Neural progenitor cell (in vitro differentiated cells): Measurements from ENCODE around the gene RGS14. TPM values are rescaled to one million over a fixed set of nuclear protein-coding genes. Genes with fewer than 3 reads are reported as not detected.

Source experiments
- DNase-seq: peaks from one replicate; pipeline ENCODE4 v3.0.0-alpha.2; 2016; ENCODE audit warnings: low spot score
- H2AFZ ChIP-seq: fragments of 200-600 bp; sonication (generic); replicated peaks from 2 replicates; pipeline ENCODE4 v1.6.1; 2016; ENCODE audit warnings: antibody characterized with exemption
- H3F3A ChIP-seq: fragments of 200-600 bp; sonication (generic); 2 replicates; pipeline ENCODE4 v1.6.1; 2016; ENCODE audit warnings: antibody characterized with exemption, low read depth
- H3K27ac ChIP-seq: fragments of 200-600 bp; sonication (generic); 2 replicates; pipeline ENCODE4 v1.5.1; 2016; ENCODE audit warnings: mild to moderate bottlenecking
- H3K27me3 ChIP-seq: fragments of 200-600 bp; sonication (generic); 2 replicates; pipeline ENCODE4 v1.6.1; 2016; ENCODE audit warnings: mild to moderate bottlenecking, moderate library complexity
- H3K36me3 ChIP-seq: fragments of 200-600 bp; sonication (generic); 2 replicates; pipeline ENCODE4 v1.5.1; 2016
- H3K4me1 ChIP-seq: fragments of 200-600 bp; sonication (generic); 2 replicates; pipeline ENCODE4 v1.6.1; 2016; ENCODE audit warnings: mixed run types
- H3K4me2 ChIP-seq: fragments of 200-600 bp; sonication (generic); 2 replicates; pipeline ENCODE4 v1.6.1; 2016
- H3K4me3 ChIP-seq: fragments of 200-600 bp; sonication (generic); 2 replicates; pipeline ENCODE4 v1.5.1; 2016
- H3K79me2 ChIP-seq: fragments of 200-600 bp; sonication (generic); 2 replicates; pipeline ENCODE4 v1.6.1; 2016; ENCODE audit warnings: low read depth
- H3K9ac ChIP-seq: fragments of 200-600 bp; sonication (generic); 2 replicates; pipeline ENCODE4 v1.6.1; 2016
- H3K9me3 ChIP-seq: fragments of 200-600 bp; sonication (generic); 2 replicates; pipeline ENCODE4 v1.5.1; 2016; ENCODE audit warnings: low read depth
- H4K20me1 ChIP-seq: fragments of 200-600 bp; sonication (generic); 2 replicates; pipeline ENCODE4 v1.6.1; 2016; ENCODE audit warnings: low read depth
- H3K27ac Mint-ChIP-seq: 3 replicates; pipeline ENCODE4 v1.8.0; 2021; ENCODE audit warnings: mixed read lengths
- H3K27me3 Mint-ChIP-seq: 2 replicates; pipeline ENCODE4 v1.8.0; 2022; ENCODE audit warnings: low read depth, mild to moderate bottlenecking, inconsistent platforms, moderate library complexity, mixed read lengths; ENCODE audit not compliant: insufficient read depth
- H3K36me3 Mint-ChIP-seq: 3 replicates; pipeline ENCODE4 v1.8.0; 2021; ENCODE audit warnings: mixed read lengths
- H3K4me1 Mint-ChIP-seq: 3 replicates; pipeline ENCODE4 v1.8.0; 2021; ENCODE audit warnings: mixed read lengths
- H3K4me3 Mint-ChIP-seq: 3 replicates; pipeline ENCODE4 v1.8.0; 2021; ENCODE audit warnings: mild to moderate bottlenecking, moderate library complexity, mixed read lengths
- H3K9me3 Mint-ChIP-seq: 3 replicates; pipeline ENCODE4 v1.8.0; 2020; ENCODE audit warnings: mixed read lengths
- EZH2 ChIP-seq: fragments of 200-600 bp; sonication (generic); IDR thresholded peaks from 2 replicates; pipeline ENCODE4 v1.6.1; 2017; ENCODE audit warnings: antibody characterized with exemption, mild to moderate bottlenecking, moderate library complexity
- EZH2phosphoT487 ChIP-seq: fragments of 200-600 bp; sonication (generic); IDR thresholded peaks from 2 replicates; pipeline ENCODE4 v1.6.1; 2017; ENCODE audit warnings: antibody characterized with exemption
- total RNA-seq: library from RNA; depleted of rRNA; stranded (reverse); fragments of >200 nt; gene quantifications from 2 replicates; pipeline ENCODE4 v1.2.3, GENCODE V29; 2015; ENCODE audit warnings: low replicate concordance
- TF ChIP-seq, protein P1 (sequence below): fragments of 200-600 bp; sonication (generic); IDR thresholded peaks from 2 replicates; pipeline ENCODE4 v1.5.1; 2017; ENCODE audit warnings: antibody characterized with exemption, mild to moderate bottlenecking

RGS14 gene
- total RNA-seq, 1 donor from 2014 or later, result 3.2 TPM

DNA sequence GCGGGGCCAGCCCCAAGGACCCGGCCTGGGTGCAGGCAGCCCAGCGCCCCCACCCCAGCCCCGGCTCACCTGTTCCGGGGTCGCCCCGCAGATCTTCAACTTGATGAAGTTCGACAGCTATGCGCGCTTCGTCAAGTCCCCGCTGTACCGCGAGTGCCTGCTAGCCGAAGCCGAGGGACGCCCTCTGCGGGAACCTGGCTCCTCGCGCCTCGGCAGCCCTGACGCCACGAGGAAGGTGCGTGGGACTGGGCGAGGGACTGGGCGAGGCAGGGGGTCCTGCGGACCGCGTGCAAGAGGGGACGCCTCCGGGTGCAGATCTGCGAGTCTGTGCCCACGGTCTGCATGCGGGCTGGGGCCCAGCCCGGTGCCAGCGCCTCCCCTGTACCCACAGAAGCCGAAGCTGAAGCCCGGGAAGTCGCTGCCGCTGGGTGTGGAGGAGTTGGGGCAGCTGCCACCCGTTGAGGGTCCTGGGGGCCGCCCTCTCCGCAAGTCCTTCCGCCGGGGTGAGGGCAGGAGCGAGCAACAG lies 9.7 kb downstream of the RGS14 start:
- Histone ChIP-seq H2AFZ (peak overlapping the region; percentile 29), H3K27me3 (peaks cover 37% of the 10 kb centered on the region), H3K4me3 (peak overlapping the region; percentile 50), H3K4me1 (peaks cover 24% of the 10 kb centered on the region), H3K9me3 (no peaks in the 10 kb centered on the region), H3K4me2 (peak overlapping the region; percentile 79), H3K27ac (no peak overlapping the region), H3F3A (peaks cover 51% of the 10 kb centered on the region), H3K36me3 (no peaks in the 10 kb centered on the region), H3K79me2 (no peaks in the 10 kb centered on the region), H4K20me1 (no peaks in the 10 kb centered on the region), H3K9ac (no peak overlapping the region)
- Mint-ChIP-seq H3K36me3 (no peaks in the 10 kb centered on the region), H3K9me3 (no peaks in the 10 kb centered on the region), H3K4me3 (peak overlapping the region; percentile 89), H3K4me1 (peaks cover 49% of the 10 kb centered on the region), H3K27ac (no peak overlapping the region), H3K27me3 (peaks cover 20% of the 10 kb centered on the region)
- no peak for DNase-seq
- TF ChIP-seq, protein P1, sequence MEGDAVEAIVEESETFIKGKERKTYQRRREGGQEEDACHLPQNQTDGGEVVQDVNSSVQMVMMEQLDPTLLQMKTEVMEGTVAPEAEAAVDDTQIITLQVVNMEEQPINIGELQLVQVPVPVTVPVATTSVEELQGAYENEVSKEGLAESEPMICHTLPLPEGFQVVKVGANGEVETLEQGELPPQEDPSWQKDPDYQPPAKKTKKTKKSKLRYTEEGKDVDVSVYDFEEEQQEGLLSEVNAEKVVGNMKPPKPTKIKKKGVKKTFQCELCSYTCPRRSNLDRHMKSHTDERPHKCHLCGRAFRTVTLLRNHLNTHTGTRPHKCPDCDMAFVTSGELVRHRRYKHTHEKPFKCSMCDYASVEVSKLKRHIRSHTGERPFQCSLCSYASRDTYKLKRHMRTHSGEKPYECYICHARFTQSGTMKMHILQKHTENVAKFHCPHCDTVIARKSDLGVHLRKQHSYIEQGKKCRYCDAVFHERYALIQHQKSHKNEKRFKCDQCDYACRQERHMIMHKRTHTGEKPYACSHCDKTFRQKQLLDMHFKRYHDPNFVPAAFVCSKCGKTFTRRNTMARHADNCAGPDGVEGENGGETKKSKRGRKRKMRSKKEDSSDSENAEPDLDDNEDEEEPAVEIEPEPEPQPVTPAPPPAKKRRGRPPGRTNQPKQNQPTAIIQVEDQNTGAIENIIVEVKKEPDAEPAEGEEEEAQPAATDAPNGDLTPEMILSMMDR, result no peak
- TF ChIP-seq EZH2phosphoT487 (no peak), EZH2 (no peak)

DNA sequence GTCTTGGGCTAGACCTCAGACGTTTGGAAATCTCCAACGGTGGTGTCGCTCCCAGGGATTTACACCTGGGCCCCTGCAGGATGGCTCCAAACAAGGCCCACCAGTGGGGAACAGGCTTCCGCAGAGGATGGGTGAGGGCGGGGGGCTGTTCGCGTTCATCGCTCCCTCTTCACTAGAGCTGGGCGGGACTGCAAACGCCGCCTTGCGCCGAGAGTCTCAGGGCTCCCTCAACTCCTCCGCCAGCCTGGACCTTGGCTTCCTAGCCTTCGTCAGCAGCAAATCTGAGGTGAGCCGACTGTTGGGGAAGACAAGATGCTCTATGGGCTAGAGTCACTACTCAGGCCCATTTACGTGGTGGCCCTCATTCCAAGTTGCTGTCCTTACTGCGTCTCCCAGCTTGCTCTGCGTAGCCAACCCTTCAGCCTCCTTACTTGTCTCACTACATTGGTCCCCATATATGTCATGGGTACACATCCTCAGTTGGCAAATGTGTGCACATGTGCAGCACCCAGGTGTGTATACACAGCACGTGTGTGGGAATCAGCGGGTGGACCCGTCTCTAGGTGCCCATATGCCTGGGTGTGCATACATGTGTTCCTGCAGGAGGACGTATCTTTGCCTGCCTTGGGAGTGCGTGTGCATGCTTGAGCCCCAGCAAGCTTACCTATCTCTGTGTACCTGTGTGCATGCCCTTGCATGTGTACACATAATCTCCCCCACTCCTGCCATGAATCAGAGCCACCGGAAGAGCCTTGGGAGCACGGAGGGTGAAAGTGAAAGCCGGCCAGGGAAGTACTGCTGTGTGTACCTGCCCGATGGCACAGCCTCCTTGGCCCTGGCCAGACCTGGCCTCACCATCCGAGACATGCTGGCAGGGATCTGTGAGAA lies 10.5 kb downstream of the RGS14 start:
- no peak overlapping the region for H2AFZ ChIP-seq
- H3K9me3 ChIP-seq, result no peaks in the 10 kb centered on the region
- Mint-ChIP-seq H3K36me3 (peaks cover 2% of the 10 kb centered on the region), H3K27ac (no peak overlapping the region), H3K4me3 (peak overlapping the region; percentile 79), H3K4me1 (peaks cover 45% of the 10 kb centered on the region), H3K9me3 (no peaks in the 10 kb centered on the region), H3K27me3 (peaks cover 20% of the 10 kb centered on the region)
- H3K4me3 ChIP-seq, result no peak overlapping the region
- H3K4me2 ChIP-seq, result peak overlapping the region; percentile 79
- TF ChIP-seq, protein P1, result no peak
- TF ChIP-seq EZH2phosphoT487, result no peak
- no peak for TF ChIP-seq EZH2
- H4K20me1 ChIP-seq, result no peaks in the 10 kb centered on the region
- H3K4me1 ChIP-seq, result peaks cover 19% of the 10 kb centered on the region
- H3K27ac ChIP-seq, result no peak overlapping the region
- H3K27me3 ChIP-seq, result peaks cover 32% of the 10 kb centered on the region
- H3K9ac ChIP-seq, result no peak overlapping the region
- no peak for DNase-seq
- no peaks in the 10 kb centered on the region for H3K79me2 ChIP-seq
- H3K36me3 ChIP-seq, result no peaks in the 10 kb centered on the region
- H3F3A ChIP-seq, result peaks cover 47% of the 10 kb centered on the region

DNA sequence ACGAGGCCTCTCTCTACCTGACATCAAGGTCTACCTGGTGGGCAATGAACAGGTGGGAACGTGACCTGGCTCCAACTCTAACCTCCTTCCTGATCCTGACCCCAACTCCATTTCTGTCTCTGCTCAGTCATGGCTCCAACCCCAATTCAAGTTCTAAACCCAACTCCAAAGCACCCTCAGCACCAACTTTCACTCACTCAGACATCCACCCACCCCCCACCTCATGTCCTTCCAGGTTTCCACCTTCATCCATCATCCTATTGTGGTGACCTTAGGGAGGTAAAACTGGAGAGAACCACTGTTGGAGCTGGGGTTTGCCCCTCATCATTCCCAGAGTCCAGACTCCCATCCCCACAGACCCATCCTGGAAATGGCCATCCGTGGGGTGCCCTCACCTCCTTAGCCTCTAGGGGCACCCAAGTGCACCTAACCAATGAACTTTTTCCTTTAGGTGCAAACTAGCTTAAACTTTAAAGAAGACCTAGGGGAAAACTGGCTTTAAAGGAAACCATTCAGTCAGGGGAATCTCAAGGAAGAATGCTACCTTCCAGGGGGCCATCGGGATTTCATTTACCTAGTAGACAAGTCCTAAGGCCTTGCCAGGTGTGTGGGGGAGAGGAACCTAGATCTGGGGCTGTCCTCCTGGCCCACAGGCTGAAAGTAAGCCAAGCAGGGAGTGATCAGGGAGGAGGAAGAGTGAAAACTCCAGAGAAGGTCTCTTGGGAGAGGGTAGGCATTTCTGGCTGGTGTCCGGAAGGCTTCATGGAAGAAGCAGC lies 11.3 kb downstream of the RGS14 start:
- Histone ChIP-seq H3K9me3 (no peaks in the 10 kb centered on the region), H4K20me1 (no peaks in the 10 kb centered on the region), H3K4me1 (peaks cover 19% of the 10 kb centered on the region), H3K27me3 (peaks cover 26% of the 10 kb centered on the region), H3K4me3 (no peak overlapping the region), H2AFZ (no peak overlapping the region), H3K79me2 (no peaks in the 10 kb centered on the region), H3K36me3 (no peaks in the 10 kb centered on the region), H3K9ac (no peak overlapping the region), H3K4me2 (no peak overlapping the region), H3F3A (peaks cover 54% of the 10 kb centered on the region), H3K27ac (no peak overlapping the region)
- Mint-ChIP-seq H3K27me3 (peaks cover 17% of the 10 kb centered on the region), H3K4me1 (peaks cover 39% of the 10 kb centered on the region), H3K36me3 (peaks cover 2% of the 10 kb centered on the region), H3K4me3 (peak overlapping the region; percentile 79), H3K27ac (peak overlapping the region; percentile 84), H3K9me3 (no peaks in the 10 kb centered on the region)
- TF ChIP-seq EZH2 (no peak), EZH2phosphoT487 (no peak)
- TF ChIP-seq, protein P1, result peak; percentile 65
- DNase-seq, result peak; percentile 58
